MG63 (cell line): ENCODE results near the gene PRKCD. TPM values are rescaled to one million over a fixed set of nuclear protein-coding genes. Genes with fewer than 3 reads are reported as not detected.
A peak's percentile ranks its signal among the peaks of the same experiment; 100 is the strongest.

Experiments
- DNase-seq: peaks from one replicate; pipeline ENCODE4 v3.0.0-alpha.2; 2020
- H3K27me3 ChIP-seq: fragments of 250-450 bp; sonication (Bioruptor Pico); 2 replicates; pipeline ENCODE4 v1.5.1; 2020; ENCODE audit warnings: mild to moderate bottlenecking, moderate library complexity
- H3K36me3 ChIP-seq: fragments of 250-450 bp; sonication (Bioruptor Pico); 2 replicates; pipeline ENCODE4 v1.5.1; 2020; ENCODE audit warnings: mild to moderate bottlenecking, moderate library complexity
- H3K4me3 ChIP-seq: fragments of 250-450 bp; sonication (Bioruptor Pico); 2 replicates; pipeline ENCODE4 v1.5.1; 2020; ENCODE audit warnings: mild to moderate bottlenecking, moderate library complexity
- H3K9me3 ChIP-seq: fragments of 250-450 bp; sonication (Bioruptor Pico); 2 replicates; pipeline ENCODE4 v1.5.1; 2020; ENCODE audit warnings: mild to moderate bottlenecking, moderate library complexity
- total RNA-seq: library from RNA; depleted of rRNA; stranded (reverse); fragments of >200 nt; shearing (Covaris generic); gene quantifications from 2 replicates; pipeline ENCODE4 v1.2.3, GENCODE V29; 2014; ENCODE audit warnings: low replicate concordance; rRNA removed

Gene PRKCD
- 3.2 and 6.8 TPM in 2 replicates for total RNA-seq

- H3K27me3 ChIP-seq: no peaks in the 10 kb centered on the region
- H3K4me3 ChIP-seq: peak within 1 kb of the TSS; percentile 61
- peak; percentile 89 for DNase-seq
Observed at GRCh38 chr3:53160660-53161449, at the start of gene PRKCD. Gene PRKCD, plus strand, starts transcription at chr3:53161209. Its CDS starts 17,214 bp downstream, at chr3:53178423.

DNA sequence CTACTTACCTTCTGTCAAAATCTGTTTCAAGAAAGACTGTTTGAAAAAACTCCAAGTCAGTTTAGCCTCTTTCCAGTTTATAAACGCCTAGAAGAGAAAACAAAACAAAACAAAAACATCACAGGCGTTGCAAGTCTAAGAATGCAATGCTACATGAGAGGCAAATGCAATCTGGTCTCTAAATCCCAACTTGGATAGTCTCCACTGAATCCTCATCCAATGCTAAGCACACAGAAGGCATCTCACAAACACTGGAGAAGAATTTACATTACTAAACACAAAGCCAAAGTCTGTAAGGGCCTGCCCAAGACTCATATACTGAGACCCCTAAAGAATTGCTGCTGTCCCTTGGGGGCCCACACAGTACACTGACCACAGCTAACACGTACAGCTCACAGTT lies 49.2 kb upstream of the PRKCD start:
- H3K27me3 ChIP-seq: no peaks in the 10 kb centered on the region
- no peaks in the 10 kb centered on the region for H3K9me3 ChIP-seq
- no peak for DNase-seq
- H3K36me3 ChIP-seq: peaks cover 17% of the 10 kb centered on the region
- H3K4me3 ChIP-seq: no peak overlapping the region

More at GRCh38 chr3:53160660-53161449, at the start of gene PRKCD:
- no peaks in the 10 kb centered on the region for H3K9me3 ChIP-seq
- no peaks in the 10 kb centered on the region for H3K36me3 ChIP-seq

DNA sequence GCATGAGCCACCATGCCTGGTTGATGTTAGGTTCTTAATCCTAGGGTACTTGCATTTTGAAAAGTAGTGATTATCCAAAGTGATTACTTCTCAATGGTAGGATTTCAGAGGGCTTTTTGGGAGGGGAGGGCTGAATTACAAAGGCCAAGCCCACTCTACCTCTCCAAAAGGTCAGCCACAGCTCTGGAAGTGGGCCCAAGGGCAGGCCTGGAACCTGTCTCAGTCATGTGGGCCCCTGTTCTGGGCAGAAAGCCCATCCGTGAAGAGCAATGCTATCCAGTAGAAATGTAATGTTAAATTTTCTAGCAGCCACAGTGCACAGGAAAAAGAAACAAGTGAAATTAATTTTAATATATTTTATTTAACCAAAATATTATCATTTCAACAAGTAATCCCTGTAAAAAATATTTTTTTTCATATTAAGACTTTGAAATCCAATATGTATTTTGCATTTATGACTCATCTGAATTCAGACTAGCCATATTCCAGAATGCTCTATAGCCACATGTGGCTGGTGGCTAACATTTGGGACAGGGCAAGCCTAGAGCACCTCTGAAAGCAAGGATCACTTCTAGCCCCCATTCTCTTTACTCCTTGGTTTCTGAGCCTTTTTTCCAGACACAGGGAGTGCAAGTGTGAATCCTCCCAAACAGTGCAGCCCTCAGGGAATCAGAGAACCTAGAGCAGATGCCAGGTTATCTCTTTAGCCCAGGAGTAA lies 47.6 kb upstream of the PRKCD start:
- Histone ChIP-seq H3K4me3 (no peak overlapping the region), H3K9me3 (no peaks in the 10 kb centered on the region), H3K36me3 (peaks cover 21% of the 10 kb centered on the region), H3K27me3 (no peaks in the 10 kb centered on the region)
- no peak for DNase-seq

GRCh38 chr3:53114011-53114400 lies 47.0 kb upstream of the PRKCD start:
- no peaks in the 10 kb centered on the region for H3K9me3 ChIP-seq
- DNase-seq: peak; percentile 41
- H3K4me3 ChIP-seq: no peak overlapping the region
- no peaks in the 10 kb centered on the region for H3K27me3 ChIP-seq
- H3K36me3 ChIP-seq: peaks cover 19% of the 10 kb centered on the region

- no peak overlapping the region for H3K4me3 ChIP-seq
- no peak for DNase-seq
- H3K9me3 ChIP-seq: no peaks in the 10 kb centered on the region
- no peaks in the 10 kb centered on the region for H3K27me3 ChIP-seq
- H3K36me3 ChIP-seq: peaks cover 17% of the 10 kb centered on the region
Observed at GRCh38 chr3:53114412-53115074, 46.5 kb upstream of the PRKCD start.

GRCh38 chr3:53116956-53117355 lies 44.1 kb upstream of the PRKCD start:
- Histone ChIP-seq H3K9me3 (no peaks in the 10 kb centered on the region), H3K36me3 (peaks cover 16% of the 10 kb centered on the region), H3K4me3 (no peak overlapping the region), H3K27me3 (no peaks in the 10 kb centered on the region)
- no peak for DNase-seq

DNA sequence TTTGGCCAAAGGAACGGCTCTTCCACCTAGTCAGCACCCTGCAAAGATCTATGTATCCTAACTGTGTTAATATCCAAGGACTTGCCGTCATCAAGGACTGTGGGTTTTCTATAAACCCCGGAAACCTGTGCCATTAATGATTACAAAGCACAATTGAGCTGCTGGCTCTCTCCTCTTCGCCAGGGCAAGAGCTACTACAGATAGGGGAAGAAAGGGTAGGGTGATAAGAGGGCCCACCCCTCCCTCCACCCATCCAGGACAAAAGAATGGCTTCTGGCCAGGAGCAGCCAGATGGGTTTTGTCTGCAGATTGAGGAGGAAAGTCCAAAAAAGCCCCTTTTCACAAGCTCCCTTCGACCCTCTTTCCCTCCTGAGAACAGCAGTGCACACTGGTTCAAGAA lies 40.7 kb upstream of the PRKCD start:
- no peak for DNase-seq
- H3K9me3 ChIP-seq: no peaks in the 10 kb centered on the region
- no peak overlapping the region for H3K4me3 ChIP-seq
- no peaks in the 10 kb centered on the region for H3K27me3 ChIP-seq
- peaks cover 19% of the 10 kb centered on the region for H3K36me3 ChIP-seq

DNA sequence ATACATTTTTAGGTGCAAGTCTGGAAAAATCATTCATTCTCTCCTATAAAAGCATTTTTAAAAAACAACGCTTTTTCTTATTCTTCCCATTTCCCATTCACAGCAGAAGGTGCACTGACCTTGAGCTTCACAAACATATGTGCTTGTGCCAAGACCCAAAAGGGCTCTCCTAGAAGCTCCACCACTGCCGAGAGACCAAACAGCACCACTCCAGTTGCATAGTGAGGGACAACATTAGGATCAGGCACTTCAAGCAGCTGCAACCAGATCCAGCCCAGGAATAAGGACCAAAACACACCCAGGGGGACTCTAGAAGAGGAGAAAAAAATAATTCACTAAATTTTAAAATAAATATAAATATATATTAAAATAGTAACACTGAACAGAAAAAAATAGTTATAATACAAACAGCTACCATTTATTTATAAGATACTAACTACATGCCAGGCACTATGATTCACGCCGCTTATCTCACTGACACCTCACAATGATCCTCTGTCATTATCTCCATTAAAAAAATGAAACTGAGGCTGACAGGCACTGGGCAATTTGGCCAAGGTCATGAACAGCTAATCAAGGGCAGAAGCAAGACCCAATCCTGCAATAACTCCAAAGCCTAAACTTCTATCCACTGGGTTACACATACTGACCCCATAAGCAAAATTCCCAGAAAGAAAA lies 38.6 kb upstream of the PRKCD start:
- Histone ChIP-seq H3K36me3 (peaks cover 15% of the 10 kb centered on the region), H3K27me3 (no peaks in the 10 kb centered on the region), H3K4me3 (no peak overlapping the region), H3K9me3 (no peaks in the 10 kb centered on the region)
- no peak for DNase-seq

- Histone ChIP-seq H3K36me3 (peaks cover 15% of the 10 kb centered on the region), H3K4me3 (no peak overlapping the region), H3K27me3 (no peaks in the 10 kb centered on the region), H3K9me3 (no peaks in the 10 kb centered on the region)
- DNase-seq: no peak
Observed at GRCh38 chr3:53122933-53123305, 38.1 kb upstream of the PRKCD start.

- H3K27me3 ChIP-seq: no peaks in the 10 kb centered on the region
- H3K9me3 ChIP-seq: no peaks in the 10 kb centered on the region
- peaks cover 13% of the 10 kb centered on the region for H3K36me3 ChIP-seq
- DNase-seq: no peak
- no peak overlapping the region for H3K4me3 ChIP-seq
Observed at GRCh38 chr3:53123510-53123909, 37.5 kb upstream of the PRKCD start.

GRCh38 chr3:53123953-53124352 lies 37.1 kb upstream of the PRKCD start:
- Histone ChIP-seq H3K27me3 (no peaks in the 10 kb centered on the region), H3K4me3 (no peak overlapping the region), H3K9me3 (no peaks in the 10 kb centered on the region), H3K36me3 (peaks cover 12% of the 10 kb centered on the region)
- DNase-seq: no peak

GRCh38 chr3:53126601-53127000 lies 34.4 kb upstream of the PRKCD start:
- Histone ChIP-seq H3K36me3 (peaks cover 8% of the 10 kb centered on the region), H3K4me3 (no peak overlapping the region), H3K9me3 (no peaks in the 10 kb centered on the region), H3K27me3 (no peaks in the 10 kb centered on the region)
- DNase-seq: no peak

DNA sequence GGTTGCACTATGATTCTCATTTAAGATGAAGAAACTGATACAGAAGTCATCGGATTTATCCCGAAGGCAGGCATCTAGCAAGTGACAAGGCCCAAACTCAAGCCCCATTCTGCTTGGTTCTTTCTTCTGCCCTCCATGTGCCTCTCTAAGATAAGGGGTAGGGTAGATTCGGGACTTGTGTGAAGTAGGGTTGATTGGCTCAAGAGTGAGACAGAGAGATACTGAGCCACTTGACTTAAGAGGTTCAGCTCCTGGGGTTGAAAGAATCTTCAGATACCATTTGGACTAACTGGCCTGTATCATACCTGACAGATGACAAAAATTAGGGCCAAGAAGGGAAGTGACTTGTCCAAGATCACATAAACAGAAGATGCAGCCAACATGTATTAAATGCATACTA lies 31.7 kb upstream of the PRKCD start:
- DNase-seq: no peak
- no peaks in the 10 kb centered on the region for H3K27me3 ChIP-seq
- H3K4me3 ChIP-seq: peak overlapping the region; percentile 93
- no peaks in the 10 kb centered on the region; the same call in none of the 2 replicates for H3K36me3 ChIP-seq
- H3K9me3 ChIP-seq: no peaks in the 10 kb centered on the region

DNA sequence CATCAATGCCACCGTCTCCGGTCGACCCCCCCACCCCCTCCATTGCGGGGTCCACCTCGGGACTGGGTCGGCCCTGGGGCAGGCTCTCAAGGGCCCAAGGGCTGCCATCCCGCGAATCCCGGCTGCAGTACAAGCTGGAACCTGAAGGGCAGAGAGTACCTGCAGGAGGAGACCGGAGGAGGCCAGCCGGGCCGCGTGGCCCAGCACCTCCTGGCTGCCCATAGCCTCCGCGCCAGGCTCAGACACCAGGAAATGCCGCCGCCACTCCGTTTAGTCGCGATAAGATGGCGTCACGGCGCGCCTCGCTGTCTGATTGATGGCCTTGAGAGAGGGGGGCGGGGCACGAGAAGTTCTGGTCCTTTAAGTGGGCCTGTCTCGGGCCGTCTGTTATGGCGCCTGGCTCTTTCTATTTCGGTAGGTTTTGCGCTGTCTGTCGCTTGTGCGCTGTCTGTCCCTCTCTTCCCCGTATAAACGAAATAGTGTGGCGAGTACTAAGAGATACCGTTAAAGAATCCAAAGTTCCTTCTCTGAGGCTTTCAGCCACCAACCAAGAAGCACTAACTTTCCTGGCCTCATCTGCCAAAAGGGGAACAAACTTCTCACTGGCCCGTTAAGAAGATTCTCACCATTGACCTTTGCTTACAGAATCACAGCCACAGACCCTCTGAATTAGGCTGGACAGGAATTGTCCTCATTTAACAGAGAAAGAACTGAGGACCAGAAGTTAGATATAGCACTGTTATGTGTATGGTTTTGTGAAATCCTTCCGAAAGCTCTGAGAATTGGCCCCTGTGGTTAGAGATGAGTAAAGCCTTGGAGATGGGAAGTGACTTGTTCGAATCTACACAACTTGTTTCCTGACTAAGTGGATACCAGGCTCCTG lies 30.6 kb upstream of the PRKCD start, which contains the start of gene RFT1:
RFT1 (minus strand) TSS at position 257 of the 883 bp plus-strand sequence; CDS start at position 222, 35 bp downstream.
- DNase-seq: peak; percentile 93
- H3K4me3 ChIP-seq: peak within 1 kb of the TSS; percentile 93
- no peaks in the 10 kb centered on the region for H3K9me3 ChIP-seq
- H3K27me3 ChIP-seq: no peaks in the 10 kb centered on the region
- no peaks in the 10 kb centered on the region; the same call in none of the 2 replicates for H3K36me3 ChIP-seq

DNA sequence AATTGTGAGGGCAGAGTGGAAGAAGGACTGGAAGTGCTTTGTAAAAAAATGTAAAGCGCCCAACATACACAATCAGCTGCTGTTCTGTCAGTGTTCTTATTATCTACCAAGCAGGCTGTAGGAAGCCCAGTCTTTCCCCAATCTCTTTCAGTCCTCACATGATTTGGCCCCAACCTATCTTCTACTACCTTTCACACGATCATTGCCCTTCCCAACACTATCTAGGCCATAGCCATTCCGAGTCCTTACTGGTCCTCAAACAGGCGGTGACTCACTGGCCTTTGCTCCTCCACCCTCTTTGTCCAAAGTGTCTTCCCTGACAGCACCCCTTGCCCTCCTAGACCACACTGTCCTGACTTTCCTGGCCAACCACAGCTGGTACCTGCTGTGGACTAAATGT lies 29.9 kb upstream of the PRKCD start:
- Histone ChIP-seq H3K9me3 (no peaks in the 10 kb centered on the region), H3K27me3 (no peaks in the 10 kb centered on the region), H3K36me3 (no peaks in the 10 kb centered on the region), H3K4me3 (peak overlapping the region; percentile 93)
- DNase-seq: no peak

DNA sequence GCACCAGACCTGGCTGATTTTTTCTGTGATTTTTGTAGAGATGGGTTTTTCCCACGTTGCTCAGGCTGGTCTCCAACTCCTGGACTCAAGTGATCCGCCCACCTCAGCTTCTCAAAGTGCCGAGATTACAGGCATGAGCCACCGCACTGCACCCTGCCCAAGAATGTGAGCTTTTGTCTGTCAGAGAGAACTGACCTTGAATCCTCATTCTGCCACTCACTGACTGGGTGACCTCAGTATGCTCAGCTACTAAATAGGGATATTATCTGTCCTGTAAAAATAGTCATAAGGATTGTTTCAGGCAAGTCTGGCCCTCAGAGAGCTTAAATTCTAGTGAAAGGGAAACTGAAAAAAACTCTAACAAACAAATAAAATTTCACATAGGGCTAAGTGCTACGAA lies 28.7 kb upstream of the PRKCD start:
- Histone ChIP-seq H3K27me3 (no peaks in the 10 kb centered on the region), H3K36me3 (no peaks in the 10 kb centered on the region), H3K9me3 (no peaks in the 10 kb centered on the region), H3K4me3 (no peak overlapping the region)
- DNase-seq: no peak
